Activated CD4-positive, alpha-beta memory T cell treated with anti-CD3 and anti-CD28 coated beads for 36 hours (primary cell): ENCODE measurements around the gene TOP1. TPM values are rescaled to one million over a fixed set of nuclear protein-coding genes. Genes with fewer than 3 reads are reported as not detected.
"Not testable (repeated sequence)": the region's sequence is repeated elsewhere in the genome, so short reads cannot be mapped to it uniquely, and the experiment has no call there.

Experiments
- CTCF ChIA-PET: fragments of 350-600 bp; sonication (Branson Sonifier 250); formaldehyde crosslinking; loops from one replicate; lab custom pipeline; 2021; ENCODE audit warnings: antibody characterized with exemption, inconsistent platforms; lab: Charles Lee
- POLR2A ChIA-PET: fragments of 350-600 bp; sonication (Branson Sonifier 250); formaldehyde crosslinking; loops from one replicate; lab custom pipeline; 2021; ENCODE audit warnings: antibody characterized with exemption; lab: Charles Lee
- DNase-seq: peaks from one replicate; pipeline ENCODE4 v3.0.0-alpha.2; 2020
- H3K27ac Mint-ChIP-seq: one replicate; pipeline ENCODE4 v1.8.0; 2021; ENCODE audit warnings: mixed read lengths
- H3K27me3 Mint-ChIP-seq: one replicate; pipeline ENCODE4 v1.8.0; 2021; ENCODE audit warnings: mixed read lengths
- H3K36me3 Mint-ChIP-seq: one replicate; pipeline ENCODE4 v1.8.0; 2021; ENCODE audit warnings: mixed read lengths
- H3K4me1 Mint-ChIP-seq: one replicate; pipeline ENCODE4 v1.8.0; 2021; ENCODE audit warnings: low read depth, mixed read lengths
- H3K4me3 Mint-ChIP-seq: one replicate; pipeline ENCODE4 v1.8.0; 2021; ENCODE audit warnings: mild to moderate bottlenecking, mixed read lengths
- H3K9me3 Mint-ChIP-seq: one replicate; pipeline ENCODE4 v1.8.0; 2021; ENCODE audit warnings: mixed read lengths
- intact Hi-C: fragments of 100-400 bp; cut with micrococcal nuclease; formaldehyde crosslinking; loops from one replicate; pipeline ENCODE4 v1.15.1; 2023
- total RNA-seq, 2 experiments: library from RNA; stranded (reverse); gene quantifications; one replicate each; pipeline ENCODE4 v1.2.3, GENCODE V29; 2021

Gene TOP1
- total RNA-seq, 2 experiments from 2014 or later, result 128 TPM

DNA sequence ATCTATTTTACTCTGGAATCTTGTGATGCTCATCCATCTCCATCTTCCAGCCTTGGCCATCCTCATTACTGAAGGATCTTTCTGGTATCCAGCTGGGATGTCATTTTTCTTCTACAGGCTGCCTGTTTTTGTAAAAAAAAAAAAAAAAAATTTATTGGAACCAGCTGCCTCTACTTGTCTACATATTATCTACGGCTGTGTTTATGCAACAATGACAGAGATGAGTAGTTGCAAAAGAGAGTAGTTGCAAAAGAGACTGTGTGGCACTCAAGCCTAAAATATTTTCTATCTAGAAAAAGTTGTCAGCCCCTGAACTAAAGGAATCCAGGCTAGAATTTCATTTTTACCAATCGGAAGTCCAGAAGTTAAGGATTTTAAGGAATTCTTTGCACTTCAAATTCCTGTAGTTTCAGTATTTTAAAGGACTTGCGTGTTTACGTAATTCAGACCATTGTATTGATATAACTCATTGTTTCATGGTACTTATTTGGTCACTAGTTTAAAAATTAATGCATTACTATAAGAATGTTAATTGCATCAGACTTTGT lies 70.2 kb downstream of the TOP1 start:
- POLR2A ChIA-PET, result interaction anchor here (0.6 kb wide), 1 partner anchor 145 kb away, joined by 4 read pairs; no protein-coding TSS in a partner anchor

GRCh38 chr20:41100001-41100480 lies 71.4 kb downstream of the TOP1 start:
- Mint-ChIP-seq H3K4me3 (no peak overlapping the region), H3K9me3 (no peaks in the 10 kb centered on the region), H3K27ac (no peak overlapping the region), H3K4me1 (peaks cover 10% of the 10 kb centered on the region), H3K27me3 (no peaks in the 10 kb centered on the region), H3K36me3 (peaks cover 55% of the 10 kb centered on the region)
- CTCF ChIA-PET, result interaction anchor here (1.5 to 17.8 kb wide), 2 partner anchors 111 to 121 kb away, joined by 4 to 373 read pairs; no protein-coding TSS in a partner anchor
- POLR2A ChIA-PET, result no interaction called here
- no peak for DNase-seq
- intact Hi-C loops, result no loop called here

More for the DNA sequence above, 70.2 kb downstream of the TOP1 start:
- CTCF ChIA-PET, result interaction anchor here (10.1 to 17.8 kb wide), 2 partner anchors 110 to 133 kb away, joined by 139 to 373 read pairs; no protein-coding TSS in a partner anchor
- DNase-seq, result no peak
- peaks cover 20% of the 10 kb centered on the region for H3K4me1 Mint-ChIP-seq
- H3K9me3 Mint-ChIP-seq, result no peaks in the 10 kb centered on the region
- no peak overlapping the region for H3K27ac Mint-ChIP-seq
- H3K4me3 Mint-ChIP-seq, result no peak overlapping the region
- peaks cover 60% of the 10 kb centered on the region for H3K36me3 Mint-ChIP-seq
- no peaks in the 10 kb centered on the region for H3K27me3 Mint-ChIP-seq
- intact Hi-C loops, result no loop called here

- ChIA-PET POLR2A (no interaction called here), CTCF (interaction anchor here (17.8 kb wide), 1 partner anchor 112 kb away, joined by 373 read pairs; no protein-coding TSS in a partner anchor)
- Mint-ChIP-seq H3K9me3 (no peaks in the 10 kb centered on the region), H3K36me3 (peaks cover 51% of the 10 kb centered on the region), H3K27me3 (no peaks in the 10 kb centered on the region), H3K4me1 (peaks cover 4% of the 10 kb centered on the region), H3K27ac (no peak overlapping the region), H3K4me3 (no peak overlapping the region)
- intact Hi-C loops, result no loop called here
- no peak for DNase-seq
Measured at GRCh38 chr20:41101660-41102059, 73.0 kb downstream of the TOP1 start.

DNA sequence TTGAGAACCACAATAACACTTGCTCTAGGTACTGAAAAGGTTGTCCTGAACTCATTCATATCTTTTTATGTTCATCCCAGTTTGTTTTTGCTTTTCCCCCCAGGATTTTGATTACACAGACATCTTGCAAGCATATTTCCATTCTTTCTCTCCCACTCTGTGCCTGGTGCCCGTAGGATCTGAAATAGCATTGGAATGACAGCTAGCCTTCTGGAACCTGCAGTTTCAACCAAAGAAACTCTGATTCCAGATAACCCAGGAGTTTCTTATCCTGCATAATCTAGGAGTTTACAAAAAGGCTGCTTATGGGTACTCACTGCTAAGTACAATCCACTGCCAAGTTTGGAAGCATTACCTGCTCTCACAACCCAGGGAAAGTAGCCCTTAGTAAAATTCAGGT lies 79.9 kb downstream of the TOP1 start:
- H3K36me3 Mint-ChIP-seq, result peaks cover 27% of the 10 kb centered on the region
- intact Hi-C loops, result no loop called here

DNA sequence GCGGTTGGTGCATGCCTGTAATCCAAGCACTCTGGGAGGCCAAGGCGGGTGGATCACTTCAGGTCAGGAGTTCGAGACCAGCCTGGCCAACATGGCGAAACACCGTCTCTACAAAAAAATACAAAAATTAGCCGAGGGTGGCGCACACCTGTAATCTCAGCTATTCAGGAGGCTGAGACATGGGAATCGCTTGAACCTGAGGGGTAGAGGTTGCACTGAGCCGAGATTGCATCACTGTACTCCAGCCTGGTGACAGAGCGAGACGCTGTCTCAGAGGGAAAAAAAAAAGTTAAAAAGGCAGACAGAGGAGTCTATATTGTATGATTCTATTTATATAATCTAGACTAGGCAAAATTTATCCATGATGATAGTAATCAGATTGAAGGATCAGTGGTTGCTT lies 81.4 kb downstream of the TOP1 start:
- H3K4me1 Mint-ChIP-seq, result peaks cover 4% of the 10 kb centered on the region
- H3K36me3 Mint-ChIP-seq, result peaks cover 35% of the 10 kb centered on the region
- H3K9me3 Mint-ChIP-seq, result no peaks in the 10 kb centered on the region

More for the DNA sequence above, 79.9 kb downstream of the TOP1 start:
- H3K9me3 Mint-ChIP-seq, result no peaks in the 10 kb centered on the region
- H3K4me1 Mint-ChIP-seq, result peaks cover 4% of the 10 kb centered on the region
- H3K27ac Mint-ChIP-seq, result no peak overlapping the region
- H3K4me3 Mint-ChIP-seq, result no peak overlapping the region
- ChIA-PET POLR2A (no interaction called here), CTCF (interaction anchor here (1.8 kb wide), 1 partner anchor 13 kb away, joined by 8 read pairs; no protein-coding TSS in a partner anchor)
- no peaks in the 10 kb centered on the region for H3K27me3 Mint-ChIP-seq
- no peak for DNase-seq

DNA sequence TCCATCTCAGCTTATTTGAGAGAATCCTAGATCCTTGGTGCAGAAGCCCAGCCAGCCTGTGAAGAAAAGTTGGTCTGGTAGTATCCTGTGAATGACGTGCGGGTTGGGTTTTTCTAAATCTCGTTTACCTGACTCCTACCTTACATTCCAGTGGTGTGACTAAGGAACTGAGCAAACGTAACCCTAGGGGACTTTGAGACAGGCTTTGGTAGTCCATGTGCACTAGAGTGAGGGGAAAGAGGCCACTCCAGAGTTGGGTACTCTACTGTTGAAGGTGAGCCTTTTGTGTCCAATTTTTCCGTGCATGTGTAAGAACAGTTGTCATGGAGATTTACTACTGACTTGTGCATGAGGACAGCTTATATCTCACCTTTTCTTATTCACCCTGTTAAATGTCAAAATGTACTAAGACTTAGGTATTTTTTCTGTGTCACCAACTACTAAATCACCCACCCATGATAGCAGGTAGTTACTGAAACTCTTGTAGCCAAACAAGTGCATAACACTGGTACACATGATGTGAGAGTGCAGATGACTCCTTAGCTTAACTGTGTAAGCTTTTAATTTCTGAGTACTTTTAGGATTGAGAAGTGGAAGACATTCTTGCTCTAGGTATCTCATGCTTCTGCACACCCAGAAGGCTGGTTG lies 82.4 kb downstream of the TOP1 start:
- Mint-ChIP-seq H3K36me3 (peaks cover 44% of the 10 kb centered on the region), H3K27me3 (no peaks in the 10 kb centered on the region), H3K9me3 (no peaks in the 10 kb centered on the region), H3K4me3 (no peak overlapping the region), H3K27ac (peak overlapping the region; percentile 30), H3K4me1 (peaks cover 4% of the 10 kb centered on the region)
- no peak for DNase-seq
- CTCF ChIA-PET, result interaction anchor here (0.9 to 1.5 kb wide), 4 partner anchors 16 to 120 kb away, joined by 3 to 5 read pairs (median 4); no protein-coding TSS in a partner anchor
- intact Hi-C loops, result no loop called here
- POLR2A ChIA-PET, result interaction anchor here (0.9 kb wide), 1 partner anchor 38 kb away, joined by 4 read pairs; no protein-coding TSS in a partner anchor

More for the DNA sequence above, 81.4 kb downstream of the TOP1 start:
- Mint-ChIP-seq H3K4me3 (no peak overlapping the region), H3K27me3 (no peaks in the 10 kb centered on the region), H3K27ac (peak overlapping the region; percentile 30)
- ChIA-PET CTCF (interaction anchor here (1.8 kb wide), 1 partner anchor 15 kb away, joined by 8 read pairs; no protein-coding TSS in a partner anchor), POLR2A (interaction anchor here (0.9 kb wide), 1 partner anchor 37 kb away, joined by 4 read pairs; no protein-coding TSS in a partner anchor)
- intact Hi-C loops, result no loop called here
- no peak for DNase-seq

DNA sequence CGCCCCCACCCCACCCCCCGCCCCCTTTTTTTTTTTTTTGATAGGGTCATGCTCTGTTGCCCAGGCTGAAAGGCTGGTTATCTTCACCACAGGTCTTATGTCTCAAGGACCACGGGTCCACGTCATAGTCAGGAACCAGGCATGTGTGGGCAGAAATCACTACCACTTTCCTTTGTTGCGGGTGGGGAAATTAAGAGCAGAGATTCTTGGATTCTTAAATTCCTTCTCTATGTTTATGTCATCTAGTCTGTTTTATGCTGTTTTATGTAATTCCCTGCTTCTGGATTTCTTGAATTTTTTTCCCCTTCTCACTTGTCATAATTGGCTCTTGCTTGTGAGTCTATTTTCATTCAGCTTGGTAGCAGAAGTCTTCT lies 82.9 kb downstream of the TOP1 start:
- ChIA-PET CTCF (interaction anchor here (0.9 to 1.5 kb wide), 4 partner anchors 17 to 121 kb away, joined by 3 to 5 read pairs (median 4); no protein-coding TSS in a partner anchor), POLR2A (no interaction called here)
- no peak overlapping the region for H3K4me3 Mint-ChIP-seq
- H3K27me3 Mint-ChIP-seq, result no peaks in the 10 kb centered on the region
- H3K36me3 Mint-ChIP-seq, result peaks cover 49% of the 10 kb centered on the region
- intact Hi-C loops, result no loop called here
- peaks cover 4% of the 10 kb centered on the region for H3K4me1 Mint-ChIP-seq
- H3K9me3 Mint-ChIP-seq, result no peaks in the 10 kb centered on the region
- no peak for DNase-seq
- H3K27ac Mint-ChIP-seq, result peak overlapping the region; percentile 7

- H3K4me3 Mint-ChIP-seq, result no peak overlapping the region
- H3K4me1 Mint-ChIP-seq, result peaks cover 15% of the 10 kb centered on the region
- no peak overlapping the region for H3K27ac Mint-ChIP-seq
- ChIA-PET POLR2A (no interaction called here), CTCF (interaction anchor here (0.8 to 1.2 kb wide), 3 partner anchors 18 to 126 kb away, joined by 4 read pairs; no protein-coding TSS in a partner anchor)
- peaks cover 58% of the 10 kb centered on the region for H3K36me3 Mint-ChIP-seq
- H3K9me3 Mint-ChIP-seq, result no peaks in the 10 kb centered on the region
- intact Hi-C loops, result no loop called here
- no peaks in the 10 kb centered on the region for H3K27me3 Mint-ChIP-seq
- no peak for DNase-seq
Measured at GRCh38 chr20:41116282-41116956, 87.8 kb downstream of the TOP1 start.

DNA sequence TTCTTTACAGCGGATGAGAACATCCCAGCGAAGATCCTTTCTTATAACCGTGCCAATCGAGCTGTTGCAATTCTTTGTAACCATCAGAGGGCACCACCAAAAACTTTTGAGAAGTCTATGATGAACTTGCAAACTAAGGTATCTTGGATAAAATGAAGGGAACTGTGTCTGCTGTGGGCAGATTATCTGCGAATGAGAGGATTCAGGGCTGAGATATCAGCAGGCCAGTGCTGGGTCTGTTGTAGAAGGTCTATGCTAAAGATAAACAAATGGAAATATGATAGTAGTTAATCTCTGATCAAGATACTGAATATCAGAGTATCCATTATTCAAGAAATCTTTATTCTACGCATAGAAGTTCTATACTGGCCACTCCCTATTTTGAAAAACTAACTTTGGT lies 89.5 kb downstream of the TOP1 start:
- H3K9me3 Mint-ChIP-seq, POLR2A ChIA-PET, DNase-seq, intact Hi-C loops, H3K4me3 Mint-ChIP-seq, H3K27ac Mint-ChIP-seq, H3K27me3 Mint-ChIP-seq: not testable (repeated sequence)
- CTCF ChIA-PET, result interaction anchor here (1.0 to 1.3 kb wide), 2 partner anchors 17 to 23 kb away, joined by 3 to 5 read pairs; no protein-coding TSS in a partner anchor
- Mint-ChIP-seq H3K36me3 (peaks cover 55% of the 10 kb centered on the region), H3K4me1 (peaks cover 15% of the 10 kb centered on the region)

- Mint-ChIP-seq H3K4me3 (no peak overlapping the region), H3K4me1 (peaks cover 15% of the 10 kb centered on the region), H3K27me3 (no peaks in the 10 kb centered on the region), H3K36me3 (peaks cover 55% of the 10 kb centered on the region), H3K27ac (peak overlapping the region; percentile 16), H3K9me3 (no peaks in the 10 kb centered on the region)
- DNase-seq, result no peak
- ChIA-PET CTCF (interaction anchor here (1.0 to 1.4 kb wide), 3 partner anchors 17 to 128 kb away, joined by 3 to 5 read pairs (median 4); no protein-coding TSS in a partner anchor), POLR2A (no interaction called here)
- intact Hi-C loops, result no loop called here
Measured at GRCh38 chr20:41118632-41119031, 90.0 kb downstream of the TOP1 start.

DNA sequence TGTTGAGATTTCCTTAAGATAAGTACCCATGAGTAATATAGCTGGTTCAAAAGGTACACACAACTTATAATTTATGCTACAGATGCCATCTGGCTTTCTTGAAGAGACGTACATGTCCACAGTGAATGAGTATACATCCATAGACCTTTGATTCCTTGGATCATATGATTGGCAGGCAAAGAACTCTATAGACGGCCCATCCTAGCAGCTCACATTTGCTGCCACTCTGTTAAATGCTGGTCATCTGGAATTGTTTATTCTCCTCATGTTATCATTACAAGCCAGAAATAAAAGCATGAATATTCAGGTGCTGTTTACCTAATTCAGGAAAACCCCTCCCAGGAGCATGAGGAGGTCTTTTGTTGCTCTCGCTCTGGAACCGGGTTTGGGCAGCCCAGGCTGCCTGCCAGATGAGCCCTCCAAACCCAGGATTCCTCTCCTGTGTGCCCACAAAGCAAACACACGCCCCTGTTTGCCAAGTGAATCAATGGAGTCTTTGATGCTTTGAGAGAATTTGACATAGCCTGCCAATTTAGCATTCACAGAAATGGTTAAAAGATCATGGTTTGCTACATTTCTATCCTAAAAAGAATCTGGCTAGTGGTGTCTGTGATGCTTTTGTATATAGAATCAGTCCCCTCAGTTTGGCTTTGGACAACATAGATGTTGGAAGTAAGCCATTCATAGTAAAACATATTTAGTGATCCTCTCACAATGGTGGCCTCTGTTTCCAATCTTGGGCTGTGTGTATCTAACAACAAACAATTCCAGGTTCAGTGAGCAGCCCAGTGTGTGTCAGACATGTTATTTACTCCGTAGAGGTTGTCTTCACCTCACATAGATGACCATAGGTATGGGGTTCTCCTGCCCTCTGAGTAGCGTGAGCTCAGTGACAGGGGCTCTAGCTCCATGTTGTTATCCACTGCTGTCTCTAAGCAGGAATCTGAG lies 91.3 kb downstream of the TOP1 start:
- POLR2A ChIA-PET, result no interaction called here
- H3K27ac Mint-ChIP-seq, result no peak overlapping the region
- H3K4me3 Mint-ChIP-seq, result no peak overlapping the region
- CTCF ChIA-PET, result interaction anchor here (0.6 to 4.2 kb wide), 7 partner anchors 15 to 151 kb away, joined by 3 to 28 read pairs (median 6); no protein-coding TSS in a partner anchor
- no peak for DNase-seq
- intact Hi-C loops, result no loop called here
- H3K36me3 Mint-ChIP-seq, result peaks cover 51% of the 10 kb centered on the region
- H3K9me3 Mint-ChIP-seq, result no peaks in the 10 kb centered on the region
- peaks cover 15% of the 10 kb centered on the region for H3K4me1 Mint-ChIP-seq
- H3K27me3 Mint-ChIP-seq, result no peaks in the 10 kb centered on the region
